IPS DF 6.9 (cell line): ENCODE data around the gene SMIM41.

Experiments
- DNase-seq: peaks from one replicate; pipeline ENCODE4 v3.0.0-alpha.2; 2013; ENCODE audit warnings: low read depth, low spot score
- H3K27ac ChIP-seq: one replicate; pipeline ENCODE4 v1.5.1; 2013; ENCODE audit warnings: low read length, control low read depth
- H3K27me3 ChIP-seq: 2 replicates; pipeline ENCODE4 v1.6.1; 2013; ENCODE audit warnings: mild to moderate bottlenecking, low read length; ENCODE audit not compliant: control insufficient read depth, insufficient read depth
- H3K36me3 ChIP-seq: 2 replicates; pipeline ENCODE4 v1.6.1; 2013; ENCODE audit warnings: low read length; ENCODE audit not compliant: control insufficient read depth, insufficient read depth
- H3K4me1 ChIP-seq: 2 replicates; pipeline ENCODE4 v1.6.1; 2013; ENCODE audit warnings: low read length; ENCODE audit not compliant: control insufficient read depth, insufficient read depth
- H3K4me3 ChIP-seq: 2 replicates; pipeline ENCODE4 v1.5.1; 2013; ENCODE audit warnings: mild to moderate bottlenecking, low read length
- H3K9me3 ChIP-seq: 2 replicates; pipeline ENCODE4 v1.6.1; 2013; ENCODE audit warnings: low read length, inconsistent platforms; ENCODE audit not compliant: control insufficient read depth, insufficient read depth
- WGBS: extraction: QIAGEN DNeasy Blood & Tissue Kit; methylation state at CpG from one replicate; pipeline ENCODE4 v1.1.7; 2013; ENCODE audit warnings: mixed read lengths, missing lambda C conversion rate; ENCODE audit not compliant: insufficient read length, insufficient coverage; 5-methylcytosine and 5-hydroxymethylcytosine counted together

Gene SMIM41

GRCh38 chr12:52139579-52140062 is 60.1 kb downstream of the SMIM41 start:
- DNase-seq: no peak
- Histone ChIP-seq H3K4me3 (no peak overlapping the region), H3K27ac (no peak overlapping the region), H3K27me3 (no peaks in the 10 kb centered on the region), H3K4me1 (peaks cover 3% of the 10 kb centered on the region; the same call in 1 of the 2 replicates), H3K36me3 (no peaks in the 10 kb centered on the region; the same call in 1 of the 2 replicates), H3K9me3 (no peaks in the 10 kb centered on the region)
- no CpG with 5 or more reads among the region's 5 CpGs for WGBS

DNA sequence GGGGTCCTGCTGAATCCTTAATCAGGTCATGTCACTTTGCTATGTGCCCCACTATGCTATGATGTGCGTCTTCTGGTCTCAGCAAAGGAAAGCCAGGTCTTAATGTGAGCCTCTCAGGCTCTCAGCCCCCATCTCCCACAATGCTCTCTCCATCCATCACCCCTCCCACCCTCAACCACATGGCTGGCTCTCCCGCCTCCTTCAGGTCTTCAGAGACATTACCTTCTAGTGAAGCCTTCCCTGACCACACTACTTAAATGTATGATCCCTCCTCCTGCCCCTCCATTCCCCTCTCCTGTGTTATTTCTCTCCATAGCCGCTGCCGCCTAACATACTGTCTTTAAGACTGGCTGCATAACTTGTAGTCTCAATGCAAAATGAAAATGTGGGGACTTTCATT is 61.8 kb downstream of the SMIM41 start:
- no peaks in the 10 kb centered on the region; the same call in 1 of the 2 replicates for H3K36me3 ChIP-seq
- no peak for DNase-seq
- H3K4me3 ChIP-seq: no peak overlapping the region
- no peaks in the 10 kb centered on the region for H3K27me3 ChIP-seq
- no peaks in the 10 kb centered on the region for H3K9me3 ChIP-seq
- H3K4me1 ChIP-seq: peaks cover 3% of the 10 kb centered on the region
- WGBS: no CpG with 5 or more reads among the region's 4 CpGs
- H3K27ac ChIP-seq: no peak overlapping the region

- Histone ChIP-seq H3K9me3 (no peaks in the 10 kb centered on the region), H3K4me3 (no peak overlapping the region), H3K27me3 (no peaks in the 10 kb centered on the region), H3K36me3 (no peaks in the 10 kb centered on the region; the same call in 1 of the 2 replicates), H3K4me1 (peaks cover 3% of the 10 kb centered on the region), H3K27ac (no peak overlapping the region)
- no CpG with 5 or more reads among the region's 8 CpGs for WGBS
- no peak for DNase-seq
Measured at GRCh38 chr12:52141875-52142274, 62.4 kb downstream of the SMIM41 start.

DNA sequence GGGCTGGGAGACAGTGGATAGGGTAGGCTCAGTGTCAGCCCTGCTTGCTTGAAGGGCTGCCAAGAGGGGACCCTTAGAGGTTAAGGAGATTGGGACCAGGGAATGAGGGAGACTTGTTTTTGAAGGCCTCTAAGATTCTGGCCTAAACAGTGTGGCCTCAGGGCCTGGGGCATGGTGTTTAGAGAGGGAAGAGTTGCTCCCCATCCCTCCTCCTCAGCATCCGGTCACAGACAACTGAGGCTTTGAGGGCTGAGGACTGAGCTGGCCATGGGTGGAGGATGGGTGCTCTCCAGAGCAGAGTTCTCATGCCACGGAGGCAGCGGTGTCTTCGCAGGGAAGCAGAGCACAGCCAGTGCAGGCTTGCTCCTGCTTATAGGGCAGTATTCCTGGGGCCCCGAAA is 62.9 kb downstream of the SMIM41 start:
- H3K9me3 ChIP-seq: no peaks in the 10 kb centered on the region
- H3K4me1 ChIP-seq: peaks cover 3% of the 10 kb centered on the region
- no peak for DNase-seq
- no peaks in the 10 kb centered on the region for H3K27me3 ChIP-seq
- no CpG with 5 or more reads among the region's 5 CpGs for WGBS
- no peak overlapping the region for H3K4me3 ChIP-seq
- no peak overlapping the region for H3K27ac ChIP-seq
- H3K36me3 ChIP-seq: no peaks in the 10 kb centered on the region; the same call in 1 of the 2 replicates

DNA sequence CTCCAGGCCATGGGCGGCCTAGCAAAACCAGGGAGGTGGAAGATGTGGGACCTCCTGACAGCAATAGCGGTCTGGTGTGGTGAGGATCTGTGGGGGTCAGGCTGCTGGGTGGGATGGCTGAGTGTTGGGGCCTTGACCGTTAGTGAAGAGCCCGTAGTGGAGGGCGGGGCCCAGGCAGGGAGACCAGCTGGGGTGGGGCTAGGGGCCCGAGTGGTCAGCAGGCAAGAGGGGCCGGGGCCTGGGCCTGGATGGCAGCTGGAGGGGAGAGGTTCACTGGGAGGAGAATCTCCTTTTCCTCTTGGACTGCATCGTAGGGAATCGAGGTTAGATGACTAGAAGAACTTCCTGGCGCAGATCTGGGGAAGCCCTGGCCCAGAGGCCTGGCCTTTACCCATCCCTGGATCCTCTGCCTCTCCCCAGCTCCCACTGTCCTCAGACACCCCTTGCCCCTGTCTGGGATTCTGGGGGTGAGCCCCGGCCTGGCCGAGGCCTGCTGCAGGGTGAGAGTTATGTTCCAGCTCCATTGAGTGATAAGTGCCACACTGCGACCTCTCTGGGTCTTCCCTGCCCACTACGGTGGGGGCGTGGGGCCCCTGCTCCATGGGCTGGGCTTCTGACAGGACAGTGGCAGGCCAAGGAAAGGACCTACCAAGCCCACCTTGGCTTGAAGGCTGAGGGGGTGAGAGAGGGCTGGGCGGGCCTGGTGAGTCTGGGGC is 65.2 kb downstream of the SMIM41 start:
- H3K27me3 ChIP-seq: no peaks in the 10 kb centered on the region
- H3K9me3 ChIP-seq: no peaks in the 10 kb centered on the region
- no peak overlapping the region for H3K4me3 ChIP-seq
- WGBS: no CpG with 5 or more reads among the region's 16 CpGs
- peaks cover 9% of the 10 kb centered on the region for H3K4me1 ChIP-seq
- no peak overlapping the region for H3K27ac ChIP-seq
- H3K36me3 ChIP-seq: no peaks in the 10 kb centered on the region
- no peak for DNase-seq

DNA sequence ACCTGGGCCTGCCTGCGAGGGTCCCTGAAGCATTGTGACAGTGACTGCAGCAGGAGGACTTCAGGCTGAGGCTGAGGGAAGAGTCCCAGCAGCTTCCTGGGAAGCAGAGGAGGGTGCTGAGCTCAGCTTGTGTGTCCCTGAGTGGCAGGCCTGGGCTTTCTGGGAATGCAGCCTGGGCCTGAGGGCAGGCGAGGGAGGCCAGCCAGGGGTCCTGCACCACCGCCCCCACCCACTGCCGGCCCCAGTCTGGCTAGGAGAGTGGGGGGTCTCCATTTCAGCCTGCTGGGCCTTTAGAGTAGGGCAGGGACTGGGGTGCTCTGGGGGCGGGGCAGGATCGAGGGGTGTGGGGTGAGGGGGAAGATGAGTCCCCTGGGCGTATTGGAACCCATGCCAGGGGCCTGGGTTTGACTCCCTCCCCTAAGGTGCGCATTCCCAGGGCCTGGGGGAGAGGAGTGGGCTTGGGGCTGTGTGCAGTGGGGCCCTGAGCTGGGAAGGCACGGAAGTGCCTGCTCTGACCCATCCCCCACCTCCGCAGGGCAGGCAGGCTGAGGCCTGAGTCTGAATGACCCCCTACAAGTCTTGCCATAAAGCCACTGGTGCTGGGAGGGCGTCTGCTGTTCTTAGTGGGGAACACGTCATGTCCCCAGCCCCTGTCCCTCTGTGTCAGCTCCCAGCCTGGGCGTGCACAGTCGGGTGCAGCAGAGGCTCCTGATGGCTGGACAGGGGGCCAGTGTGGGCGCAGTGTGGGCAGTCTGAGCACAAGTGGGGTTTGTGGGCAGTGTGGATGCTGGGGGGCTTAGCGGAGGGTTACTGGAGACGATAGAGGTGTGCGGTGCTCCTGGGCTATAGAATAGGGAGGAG is 66.0 kb downstream of the SMIM41 start:
- peaks cover 9% of the 10 kb centered on the region for H3K4me1 ChIP-seq
- H3K27ac ChIP-seq: no peak overlapping the region
- no CpG with 5 or more reads among the region's 18 CpGs for WGBS
- no peaks in the 10 kb centered on the region for H3K36me3 ChIP-seq
- no peaks in the 10 kb centered on the region for H3K27me3 ChIP-seq
- H3K4me3 ChIP-seq: no peak overlapping the region
- no peaks in the 10 kb centered on the region for H3K9me3 ChIP-seq
- DNase-seq: no peak

DNA sequence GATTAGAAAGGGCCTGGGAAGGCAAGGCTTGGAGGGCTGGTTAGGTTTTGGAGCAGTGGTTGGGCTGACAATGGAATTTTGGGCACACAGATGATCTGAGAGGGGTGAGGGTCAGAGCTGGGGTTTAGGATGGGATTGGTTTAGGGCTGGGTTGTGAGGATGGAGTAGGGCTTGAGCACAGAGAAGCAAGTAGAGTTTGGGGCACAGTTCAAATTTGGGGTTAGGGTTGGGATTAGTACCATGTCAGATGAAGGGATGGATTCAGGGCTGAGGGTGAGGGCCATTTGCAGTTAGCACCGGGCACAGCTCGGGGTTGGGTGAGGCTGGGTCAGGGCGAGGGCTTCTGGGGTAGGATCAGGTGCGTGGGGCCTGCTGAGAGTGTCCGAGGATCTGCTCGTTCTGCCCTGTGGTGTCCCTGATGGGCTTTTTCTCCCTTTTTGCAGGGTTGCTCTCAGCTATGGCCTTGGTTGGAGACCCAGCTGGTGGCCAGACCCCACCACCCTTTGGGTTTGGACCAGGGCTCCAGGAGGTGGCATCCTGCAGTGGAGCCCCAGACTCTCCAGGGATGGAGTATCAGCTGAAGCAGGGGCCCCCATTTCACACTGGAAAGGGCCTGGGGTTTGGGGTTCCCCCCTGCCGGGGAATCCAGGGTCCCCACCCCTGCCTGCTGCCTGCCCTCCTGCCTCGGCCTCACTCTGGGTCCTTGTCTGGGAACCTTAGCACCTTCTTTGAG is 66.8 kb downstream of the SMIM41 start:
- no peaks in the 10 kb centered on the region for H3K36me3 ChIP-seq
- H3K27me3 ChIP-seq: no peaks in the 10 kb centered on the region
- no peak overlapping the region for H3K27ac ChIP-seq
- H3K9me3 ChIP-seq: no peaks in the 10 kb centered on the region
- H3K4me1 ChIP-seq: peaks cover 9% of the 10 kb centered on the region
- no peak for DNase-seq
- no CpG with 5 or more reads among the region's 8 CpGs for WGBS
- no peak overlapping the region for H3K4me3 ChIP-seq

DNA sequence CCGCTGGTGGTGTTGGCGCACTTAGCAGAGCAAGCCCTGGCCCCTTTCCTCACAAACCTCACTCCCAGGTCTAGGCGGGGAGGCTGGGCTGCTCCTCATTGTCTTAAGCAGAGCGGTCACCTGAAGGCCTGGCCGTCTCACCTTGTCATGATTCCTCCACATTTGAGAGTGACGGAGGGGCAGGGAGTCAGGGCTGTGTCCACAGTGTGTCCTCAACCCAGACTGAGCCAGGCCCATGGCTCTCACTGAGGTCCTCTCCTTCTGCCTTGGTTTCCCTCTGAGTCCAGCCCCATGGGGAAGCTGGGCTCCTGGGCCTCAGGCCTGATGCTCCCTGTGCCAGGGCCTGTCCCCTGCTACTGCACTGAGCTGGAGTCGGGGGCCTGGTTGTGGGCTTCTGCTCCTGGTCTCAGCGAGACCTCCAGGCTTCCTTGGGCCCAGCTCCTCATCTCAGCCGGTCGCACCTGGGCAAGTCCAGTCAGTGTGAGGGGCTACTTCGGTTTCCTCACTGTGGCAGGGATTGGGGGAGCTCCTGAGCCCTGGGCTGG is 67.4 kb downstream of the SMIM41 start:
- no peaks in the 10 kb centered on the region for H3K27me3 ChIP-seq
- H3K4me3 ChIP-seq: no peak overlapping the region
- no peaks in the 10 kb centered on the region for H3K36me3 ChIP-seq
- no peak for DNase-seq
- WGBS: no CpG with 5 or more reads among the region's 11 CpGs
- H3K4me1 ChIP-seq: peaks cover 9% of the 10 kb centered on the region
- H3K9me3 ChIP-seq: no peaks in the 10 kb centered on the region
- H3K27ac ChIP-seq: no peak overlapping the region

DNA sequence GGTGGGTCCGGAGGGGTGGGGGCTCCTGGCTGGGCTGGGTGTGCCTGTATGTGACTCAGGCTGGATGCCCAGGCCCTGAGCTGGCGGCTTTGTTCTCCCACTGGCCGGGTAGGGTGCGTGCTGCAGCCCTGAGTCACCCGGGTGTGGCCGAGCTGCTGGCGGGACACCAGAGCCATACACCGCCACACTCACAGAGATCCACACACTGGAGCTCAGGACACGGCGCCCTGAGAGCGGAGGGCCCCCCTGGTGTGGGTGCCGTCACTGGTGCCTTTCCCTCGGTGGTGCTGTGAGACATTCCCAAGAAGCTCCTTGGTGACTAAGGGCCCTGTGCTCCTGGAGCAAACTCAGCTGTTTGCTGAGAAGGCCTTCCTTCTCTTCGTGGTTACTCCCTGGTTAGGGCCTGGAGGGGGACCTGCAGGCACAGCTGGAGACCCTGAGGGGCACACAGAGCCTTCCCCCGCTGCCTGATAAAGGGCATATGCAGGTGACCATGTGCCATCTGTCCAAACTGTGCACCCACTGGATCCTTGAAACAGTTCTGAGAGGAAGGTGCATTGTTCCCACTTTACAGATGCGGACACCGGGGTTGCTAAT is 68.0 kb downstream of the SMIM41 start:
- no peak overlapping the region for H3K27ac ChIP-seq
- H3K27me3 ChIP-seq: no peaks in the 10 kb centered on the region
- no peaks in the 10 kb centered on the region for H3K9me3 ChIP-seq
- H3K4me1 ChIP-seq: peaks cover 9% of the 10 kb centered on the region
- WGBS: no CpG with 5 or more reads among the region's 17 CpGs
- no peak overlapping the region for H3K4me3 ChIP-seq
- no peak for DNase-seq
- H3K36me3 ChIP-seq: no peaks in the 10 kb centered on the region
